HTERT RPE-1 (cell line): ENCODE results near the gene WEE2.
"Not testable (repeated sequence)": the region's sequence is repeated elsewhere in the genome, so short reads cannot be mapped to it uniquely, and the experiment has no call there.

ENCODE experiments used
- in situ Hi-C: fragments of 300-500 bp; cut with MboI; formaldehyde crosslinking; loops from 4 replicates; pipeline ENCODE4 v1.14.3; 2020; ENCODE audit warnings: low sequenced_read_pairs

Gene WEE2

GRCh38 chr7:141689072-141689825, 18.9 kb upstream of the WEE2 start:
- in situ Hi-C loops: not testable (repeated sequence)

DNA sequence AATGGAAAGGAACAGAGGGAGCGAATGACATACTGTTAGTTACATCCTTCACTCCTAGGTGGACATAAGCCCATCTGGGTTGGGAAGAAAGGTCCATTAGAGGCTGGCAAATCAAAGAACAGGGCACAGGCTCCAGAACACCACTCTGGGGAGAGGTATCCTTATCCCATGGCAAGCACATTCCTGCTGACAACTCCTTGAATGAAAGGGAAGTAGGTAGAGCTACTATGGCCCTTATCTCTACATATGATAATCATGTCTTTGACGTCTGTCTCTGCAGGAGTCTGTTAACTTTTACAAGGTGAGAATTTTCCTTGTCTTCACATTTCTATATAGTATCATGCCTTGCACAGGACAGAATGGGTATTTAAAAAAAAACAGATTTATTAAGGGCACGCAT, 16.6 kb upstream of the WEE2 start:
- in situ Hi-C loops: no loop called here

GRCh38 chr7:141691961-141692360, 16.2 kb upstream of the WEE2 start:
- in situ Hi-C loops: no loop called here

GRCh38 chr7:141693082-141693481, 15.1 kb upstream of the WEE2 start:
- in situ Hi-C loops: no loop called here

GRCh38 chr7:141695803-141696289, 12.3 kb upstream of the WEE2 start:
- in situ Hi-C loops: no loop called here

DNA sequence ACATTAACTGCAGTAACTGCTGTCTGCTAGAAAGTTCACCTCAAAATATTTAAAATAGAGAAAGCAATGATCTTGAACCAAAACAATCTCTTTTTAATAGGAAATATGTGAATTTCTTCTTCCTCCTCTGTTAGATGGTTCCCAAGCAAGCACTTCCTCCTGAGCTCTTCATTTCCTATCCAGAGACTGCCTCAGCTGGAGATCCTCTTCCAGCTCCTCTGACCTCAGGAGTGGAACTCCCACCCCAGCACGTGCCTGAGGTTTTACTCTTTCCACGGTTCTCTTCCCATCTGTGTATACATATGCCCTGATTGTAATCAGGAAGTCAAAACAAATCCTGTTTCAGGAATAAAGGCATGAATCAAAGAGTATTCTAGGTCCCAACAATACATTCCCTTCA, 11.8 kb upstream of the WEE2 start:
- in situ Hi-C loops: no loop called here

DNA sequence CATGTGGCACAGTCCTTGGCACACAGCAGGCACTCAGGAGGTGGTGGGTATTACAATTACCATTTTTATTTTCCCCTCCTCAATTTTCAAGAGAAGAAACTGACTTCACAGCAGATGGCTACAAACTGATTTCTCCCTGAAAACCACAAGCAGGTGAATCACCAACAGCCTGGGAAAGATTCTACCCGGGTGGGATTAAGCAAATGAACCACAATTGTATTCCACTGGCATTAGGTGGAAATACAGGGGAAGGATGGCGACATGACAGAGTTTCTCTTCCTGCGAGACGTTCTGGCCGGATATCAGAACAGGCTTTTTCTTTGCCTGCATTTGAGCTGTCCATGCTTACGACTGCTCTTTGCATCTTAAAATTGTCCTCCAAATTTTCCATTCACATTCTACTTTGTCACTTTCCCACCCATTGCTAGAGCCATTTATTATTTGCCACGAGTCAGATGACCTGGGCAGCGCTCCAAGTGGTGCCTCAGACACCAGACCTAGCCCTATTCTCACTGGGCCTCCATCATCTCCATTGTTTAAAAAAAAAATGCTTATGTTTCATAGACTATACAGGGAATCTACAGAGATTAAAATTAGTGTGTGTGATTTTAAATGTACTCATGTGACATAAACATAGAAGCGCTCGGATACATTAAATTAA, 10.8 kb upstream of the WEE2 start:
- in situ Hi-C loops: no loop called here

- in situ Hi-C loops: no loop called here
Measured at GRCh38 chr7:141698247-141699015, 9.7 kb upstream of the WEE2 start.

DNA sequence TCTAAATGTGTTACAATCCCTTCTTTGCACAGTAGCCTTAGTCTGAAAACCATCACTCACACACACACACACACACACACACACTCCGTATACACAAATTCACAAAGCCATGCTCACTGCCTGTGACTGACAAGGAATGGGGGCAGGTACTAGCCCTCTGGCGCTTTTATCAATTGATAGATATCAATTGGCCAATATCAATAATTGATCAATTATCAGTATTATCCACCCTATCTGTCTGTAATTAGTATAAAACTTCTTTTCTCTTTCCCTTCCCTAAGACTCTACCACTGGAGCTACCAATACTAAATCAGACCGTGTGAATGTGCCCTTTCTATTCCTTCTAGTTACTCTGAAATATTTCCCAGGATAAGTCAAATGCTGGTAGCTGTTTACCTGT, 8.3 kb upstream of the WEE2 start:
- in situ Hi-C loops: no loop called here

DNA sequence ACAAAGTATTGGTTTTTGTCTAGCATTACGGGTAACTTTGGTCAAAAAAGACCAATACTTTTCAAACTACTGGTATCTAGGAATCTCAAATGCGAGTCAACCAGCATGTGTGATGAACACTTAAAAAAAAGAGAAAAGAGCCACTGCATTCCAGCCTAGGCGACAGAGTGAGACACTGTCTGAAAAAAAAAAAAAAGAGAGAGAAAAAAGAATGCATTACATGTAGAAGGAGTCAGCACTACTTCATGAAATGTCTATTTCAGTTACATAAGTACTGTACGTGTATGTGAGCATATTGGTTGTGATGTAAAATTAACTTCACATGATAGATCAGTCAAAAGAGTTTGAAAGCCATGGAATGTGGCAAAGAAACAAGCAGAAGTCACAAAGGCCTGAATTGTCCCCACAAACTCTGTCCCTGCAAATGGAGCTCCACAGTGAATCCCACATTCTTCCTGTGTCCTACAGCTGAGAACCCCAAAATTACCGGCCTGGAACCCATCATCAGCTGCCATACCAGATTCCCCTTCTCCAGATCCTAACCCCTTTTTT, 7.8 kb upstream of the WEE2 start:
- in situ Hi-C loops: no loop called here

DNA sequence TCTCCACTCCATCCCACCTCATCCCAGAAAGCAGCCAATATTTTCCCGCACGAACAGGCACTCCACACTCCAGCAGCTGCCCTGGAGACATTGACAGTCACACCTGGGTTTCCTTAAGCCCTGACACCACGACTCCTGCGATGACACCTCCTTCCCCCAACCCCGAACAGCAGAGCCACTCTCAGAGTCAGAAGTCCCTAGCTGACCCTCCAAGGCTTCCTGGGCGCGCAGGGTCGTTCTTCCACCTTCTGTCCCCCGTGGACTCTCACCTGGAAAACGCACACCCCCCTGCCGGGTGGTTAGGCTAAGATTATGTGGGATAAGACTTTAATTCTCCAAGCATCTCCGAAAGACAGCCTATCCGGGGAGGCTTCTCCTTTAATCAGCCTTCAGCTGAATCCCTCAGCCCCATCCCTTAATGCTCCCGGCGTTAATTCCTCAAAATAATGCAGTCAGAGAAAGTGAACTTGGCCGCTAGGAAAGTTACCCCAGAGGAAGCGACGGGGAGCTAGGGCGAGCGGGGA, 7.2 kb upstream of the WEE2 start:
- in situ Hi-C loops: no loop called here

GRCh38 chr7:141701489-141702046, 6.6 kb upstream of the WEE2 start:
- in situ Hi-C loops: no loop called here

GRCh38 chr7:141702047-141702567, 6.0 kb upstream of the WEE2 start, which contains the start of gene DENND11:
TSS of gene DENND11 (minus strand) at chr7:141702166. CDS start at chr7:141702153, 13 bp downstream.
- in situ Hi-C loops: no loop called here

DNA sequence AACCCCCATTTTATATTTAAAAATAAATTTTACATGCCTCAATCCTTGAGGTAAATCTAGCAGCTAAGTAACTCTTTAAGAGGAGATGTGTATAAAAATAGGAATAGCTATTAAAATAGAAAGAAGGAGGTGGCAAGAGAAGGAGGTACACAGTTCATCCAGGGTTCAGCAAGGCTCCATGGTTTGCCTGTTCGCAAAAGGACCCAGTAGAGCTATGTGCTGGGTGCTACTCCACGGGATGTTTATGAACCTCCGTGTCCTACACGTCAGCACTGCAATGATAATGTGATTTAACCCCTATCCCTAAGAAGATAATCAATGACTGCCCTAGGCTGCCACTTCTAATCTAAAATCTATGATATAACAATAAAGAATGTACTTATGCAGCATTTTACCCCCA, 5.3 kb upstream of the WEE2 start:
- in situ Hi-C loops: no loop called here

- in situ Hi-C loops: no loop called here
Measured at GRCh38 chr7:141704112-141704511, 4.0 kb upstream of the WEE2 start.

DNA sequence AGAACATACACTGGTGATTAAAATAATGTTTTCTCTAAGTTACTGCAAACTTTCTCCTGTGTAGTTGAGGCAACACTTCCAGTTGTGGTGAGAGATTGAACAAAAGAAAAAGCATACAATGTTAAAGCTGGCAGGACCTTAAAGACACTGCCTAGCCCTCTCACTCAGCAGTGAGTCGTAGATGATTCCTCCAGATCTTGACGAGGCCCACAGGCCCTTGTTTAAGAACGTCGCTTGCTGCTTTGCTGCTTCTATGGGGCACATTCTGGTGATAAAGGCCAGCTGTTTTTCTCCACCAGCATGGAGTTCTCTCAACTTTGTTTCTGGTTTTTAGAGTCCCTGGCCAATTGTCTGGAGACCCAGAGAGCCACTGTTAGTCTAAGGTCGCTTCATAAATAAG, 3.4 kb upstream of the WEE2 start:
- in situ Hi-C loops: no loop called here

DNA sequence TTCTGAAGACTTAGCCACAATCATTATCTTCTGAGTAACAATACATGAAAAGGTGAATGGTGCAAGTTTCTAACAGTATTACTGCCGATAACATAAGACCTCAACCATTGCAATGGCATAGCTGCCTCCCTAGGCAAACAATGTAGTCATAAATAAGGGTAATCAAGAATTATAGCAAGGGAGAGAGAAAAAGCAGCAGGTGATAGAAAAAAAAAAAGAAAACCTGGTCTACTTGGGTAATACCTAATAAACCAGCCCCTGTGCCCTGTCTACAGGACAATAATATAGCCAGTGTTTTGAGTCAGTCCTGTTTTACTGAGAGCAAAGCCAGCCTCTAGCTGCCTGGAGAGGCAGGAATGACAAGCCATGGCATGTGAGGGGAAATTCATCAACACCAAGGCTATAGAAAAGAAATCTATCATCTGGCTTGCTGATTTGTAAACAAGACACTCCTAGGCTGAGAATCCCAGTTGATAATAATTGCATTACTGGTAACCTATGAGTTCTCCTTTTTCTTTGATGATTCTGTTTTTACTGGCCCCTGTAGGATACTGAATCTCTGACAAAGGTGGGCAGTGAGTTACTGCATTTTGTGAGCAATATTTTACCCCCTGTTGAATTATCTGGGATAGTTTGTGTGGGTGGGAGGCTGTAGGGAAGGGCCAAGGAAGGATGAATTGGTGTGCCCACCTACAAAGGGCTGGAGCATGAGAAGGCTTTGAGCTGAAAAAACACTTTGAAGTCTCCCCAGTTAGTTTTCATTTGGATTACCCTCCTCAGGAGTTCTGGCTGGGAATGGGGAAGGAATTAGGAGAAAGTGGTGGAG, 1.7 kb upstream of the WEE2 start:
- in situ Hi-C loops: no loop called here

DNA sequence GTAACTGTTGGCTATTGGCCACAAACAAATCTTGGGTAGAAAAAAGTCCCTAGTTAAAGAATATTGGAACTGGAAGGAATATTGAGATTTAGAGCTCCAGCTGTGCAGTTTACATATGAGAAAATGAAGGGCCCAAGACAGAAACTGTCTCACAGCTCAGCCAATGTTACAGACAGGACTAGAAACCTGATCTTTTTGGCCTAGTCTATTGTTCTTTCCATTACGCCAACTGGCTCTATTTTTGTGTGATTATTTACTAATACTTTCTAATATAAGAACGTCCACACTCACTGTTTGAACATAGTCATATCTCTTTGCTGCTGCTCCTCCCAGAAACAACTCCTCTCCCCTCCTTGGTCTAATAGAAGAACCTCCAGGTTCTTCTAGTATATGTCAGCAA, 1.2 kb downstream of the WEE2 start:
- in situ Hi-C loops: no loop called here

DNA sequence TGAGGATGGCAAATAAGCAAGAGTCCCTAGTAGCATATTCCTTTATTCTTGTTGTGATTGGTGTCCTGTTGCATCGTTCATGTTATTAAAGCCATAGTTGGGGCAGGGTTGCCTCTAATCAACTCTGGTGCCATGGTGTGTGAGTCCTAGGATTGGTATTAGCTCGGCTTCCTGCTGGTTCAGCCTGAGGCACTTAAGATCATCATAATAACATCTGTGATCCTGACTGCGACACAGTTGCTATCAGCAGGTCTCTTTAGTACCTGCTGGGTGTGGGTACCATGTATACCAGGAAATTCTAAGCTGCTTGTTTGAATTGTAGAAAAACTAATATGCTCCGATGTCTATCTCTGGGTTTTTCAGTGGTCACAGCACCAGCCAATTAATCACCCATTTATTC, 1.6 kb downstream of the WEE2 start:
- in situ Hi-C loops: no loop called here

DNA sequence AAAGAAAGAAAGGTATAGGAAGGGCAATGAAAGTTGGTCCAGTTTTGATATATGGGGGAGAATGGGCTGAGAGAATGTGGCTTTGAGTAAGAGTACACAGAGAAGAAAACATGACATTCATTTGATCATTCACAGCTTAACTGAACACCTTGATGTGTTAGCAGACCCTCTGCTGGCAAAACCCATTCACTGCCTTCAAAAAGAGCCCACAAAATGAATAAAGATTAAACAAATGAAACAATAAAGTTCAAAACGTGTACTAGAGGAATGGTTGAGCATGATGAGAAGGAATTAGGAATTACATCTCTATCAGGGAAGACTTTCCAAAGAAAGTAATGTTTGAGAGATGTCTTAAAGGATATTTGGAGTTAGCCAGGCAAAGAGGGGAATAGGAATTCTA, 2.1 kb downstream of the WEE2 start:
- in situ Hi-C loops: no loop called here
